Peyer's patch (tissue), 4 donors: ENCODE data around the gene STK39. TPM values are rescaled to one million over a fixed set of nuclear protein-coding genes. Genes with fewer than 3 reads are reported as not detected.

Source experiments
- DNase-seq, 3 donors: peaks; one replicate each; pipeline ENCODE4 v3.0.0-alpha.2; 2017 to 2019
- H3K27ac ChIP-seq, 4 donors: fragments of 200-600 bp; sonication (generic); one replicate each; pipeline ENCODE4 v1.5.1; 2016 to 2019
- H3K27me3 ChIP-seq, 2 donors: fragments of 200-600 bp; sonication (generic); one replicate each; pipeline ENCODE4 v1.5.1; 2019
- H3K36me3 ChIP-seq, 3 donors: fragments of 200-600 bp; sonication (generic); one replicate each; pipeline ENCODE4 v1.5.1; 2016 to 2019
- H3K4me1 ChIP-seq, 4 donors: fragments of 200-600 bp; sonication (generic); one replicate each; pipeline ENCODE4 v1.5.1; 2016 to 2019
- H3K4me3 ChIP-seq, 4 donors: fragments of 200-600 bp; sonication (generic); 1 replicate in 3 of 4; 2 replicates in 1 of 4; pipeline ENCODE4 v1.5.1; 2016 to 2019; ENCODE audit warnings: mild to moderate bottlenecking in 1 of 4
- H3K9me3 ChIP-seq, 4 donors: fragments of 200-600 bp; sonication (generic); one replicate each; pipeline ENCODE4 v1.5.1; 2016 to 2019; ENCODE audit warnings: mild to moderate bottlenecking in 1 of 4
- CTCF ChIP-seq, 6 experiments: fragments of 450-650 bp in 4 of 6; fragments of 200-600 bp in 2 of 6; sonication (generic) in 1 of 6; IDR thresholded peaks; one replicate each; pipeline ENCODE4 v1.5.1; 2017 to 2019; ENCODE audit warnings: antibody characterized with exemption in 6 of 6, mild to moderate bottlenecking in 3 of 6, moderate library complexity in 1 of 6
- POLR2A ChIP-seq, 2 donors: fragments of 450-650 bp; IDR thresholded peaks; one replicate each; pipeline ENCODE4 v1.5.1; 2017; ENCODE audit warnings: antibody characterized with exemption in 2 of 2, mild to moderate bottlenecking in 2 of 2, moderate library complexity in 2 of 2
- total RNA-seq, 4 donors: library from RNA; depleted of rRNA; stranded (reverse); fragments of >200 nt; gene quantifications; one replicate each; pipeline ENCODE4 v1.1.0, GENCODE V29; 2016

STK39 gene
- total RNA-seq, 4 donors from 2014 or later, result 39.6 to 55.9 (median 51.0) TPM

- Histone ChIP-seq H3K27me3 (no peaks in the 10 kb centered on the region), H3K4me3 (no peak overlapping the region), H3K36me3 (peaks cover 0 to 4% (median 0%) of the 10 kb centered on the region in 3 donors), H3K4me1 (no peaks in the 10 kb centered on the region), H3K9me3 (no peaks in the 10 kb centered on the region), H3K27ac (no peak overlapping the region)
- TF ChIP-seq POLR2A (IDR thresholded peaks at IDR 0.05) (no peak), CTCF (IDR thresholded peaks at IDR 0.05) (no peak)
- no peak for DNase-seq
Observed at GRCh38 chr2:168175469-168175868, 71.9 kb downstream of the STK39 start.

GRCh38 chr2:168174756-168175155 lies 72.6 kb downstream of the STK39 start:
- H3K4me1 ChIP-seq, result no peaks in the 10 kb centered on the region
- H3K36me3 ChIP-seq, result peaks cover 0 to 4% (median 0%) of the 10 kb centered on the region in 3 donors
- no peak for TF ChIP-seq POLR2A (IDR thresholded peaks at IDR 0.05)
- no peak for TF ChIP-seq CTCF (IDR thresholded peaks at IDR 0.05)
- no peaks in the 10 kb centered on the region for H3K9me3 ChIP-seq
- H3K27me3 ChIP-seq, result no peaks in the 10 kb centered on the region
- no peak overlapping the region for H3K27ac ChIP-seq
- H3K4me3 ChIP-seq, result no peak overlapping the region
- no peak for DNase-seq

GRCh38 chr2:168172071-168172470 lies 75.3 kb downstream of the STK39 start:
- TF ChIP-seq CTCF (IDR thresholded peaks at IDR 0.05) (no peak), POLR2A (IDR thresholded peaks at IDR 0.05) (no peak)
- Histone ChIP-seq H3K27me3 (no peaks in the 10 kb centered on the region), H3K4me3 (no peak overlapping the region), H3K27ac (no peak overlapping the region), H3K9me3 (no peaks in the 10 kb centered on the region), H3K36me3 (peaks cover 0 to 4% (median 0%) of the 10 kb centered on the region in 3 donors), H3K4me1 (no peaks in the 10 kb centered on the region)
- DNase-seq, result no peak

GRCh38 chr2:168171059-168171762 lies 76.2 kb downstream of the STK39 start:
- Histone ChIP-seq H3K36me3 (peaks cover 0 to 4% (median 0%) of the 10 kb centered on the region in 3 donors), H3K27ac (no peak overlapping the region), H3K4me3 (no peak overlapping the region), H3K27me3 (no peaks in the 10 kb centered on the region), H3K9me3 (no peaks in the 10 kb centered on the region), H3K4me1 (no peaks in the 10 kb centered on the region)
- TF ChIP-seq CTCF (IDR thresholded peaks at IDR 0.05) (no peak), POLR2A (IDR thresholded peaks at IDR 0.05) (no peak)
- no peak for DNase-seq

- no peak overlapping the region for H3K27ac ChIP-seq
- peaks cover 0 to 4% (median 0%) of the 10 kb centered on the region in 3 donors for H3K36me3 ChIP-seq
- no peaks in the 10 kb centered on the region for H3K9me3 ChIP-seq
- TF ChIP-seq POLR2A (IDR thresholded peaks at IDR 0.05) (no peak), CTCF (IDR thresholded peaks at IDR 0.05) (no peak)
- no peaks in the 10 kb centered on the region for H3K4me1 ChIP-seq
- H3K4me3 ChIP-seq, result no peak overlapping the region
- DNase-seq, result no peak
- no peaks in the 10 kb centered on the region for H3K27me3 ChIP-seq
Observed at GRCh38 chr2:168169097-168169745, 78.2 kb downstream of the STK39 start.
